Measurements from ENCODE around the gene ACSL6. TPM values are rescaled to one million over a fixed set of nuclear protein-coding genes. Genes with fewer than 3 reads are reported as not detected.

The ACSL6 gene
- total RNA-seq, 1 donor from 2014 or later, result not detected

DNA sequence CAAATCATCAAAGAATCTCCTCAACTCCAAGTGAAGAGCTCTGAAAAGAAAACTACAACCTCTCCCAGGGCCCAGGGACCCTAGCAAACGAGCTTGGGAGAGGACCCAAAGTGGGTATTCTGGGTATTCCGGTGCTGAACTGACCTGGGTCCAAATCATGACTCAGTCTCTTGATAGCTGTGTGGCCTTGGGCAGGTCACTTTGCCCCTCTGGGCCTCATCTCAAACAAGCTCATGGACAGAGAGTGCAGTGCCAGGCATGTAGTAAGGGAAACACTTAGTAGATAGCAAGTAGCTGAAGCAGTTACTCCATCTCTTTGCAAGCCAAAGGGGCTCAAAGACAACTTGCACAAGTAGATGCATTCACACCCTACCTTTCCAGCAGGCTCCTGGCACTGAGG, 12.4 kb downstream of the ACSL6 start:
- Histone ChIP-seq H3K4me3 (no peak overlapping the region), H3K36me3 (no peaks in the 10 kb centered on the region), H3K79me2 (ENCODE audit: low read depth) (no peaks in the 10 kb centered on the region), H2AFZ (replicated peaks) (peak overlapping the region; percentile 89), H3K9me3 (ENCODE audit: low read depth) (no peaks in the 10 kb centered on the region), H3K27me3 (no peaks in the 10 kb centered on the region), H4K20me1 (ENCODE audit: low read depth) (no peaks in the 10 kb centered on the region), H3K9ac (no peak overlapping the region), H3K4me2 (no peak overlapping the region), H3F3A (ENCODE audit: low read depth) (no peaks in the 10 kb centered on the region), H3K27ac (no peak overlapping the region), H3K4me1 (peaks cover 28% of the 10 kb centered on the region)
- Mint-ChIP-seq H3K4me3 (no peak overlapping the region), H3K4me1 (peaks cover 65% of the 10 kb centered on the region), H3K27ac (peak overlapping the region; percentile 72), H3K9me3 (no peaks in the 10 kb centered on the region), H3K36me3 (no peaks in the 10 kb centered on the region), H3K27me3 (ENCODE audit: insufficient read depth, low read depth) (peaks cover 13% of the 10 kb centered on the region)
- TF ChIP-seq, protein P1, sequence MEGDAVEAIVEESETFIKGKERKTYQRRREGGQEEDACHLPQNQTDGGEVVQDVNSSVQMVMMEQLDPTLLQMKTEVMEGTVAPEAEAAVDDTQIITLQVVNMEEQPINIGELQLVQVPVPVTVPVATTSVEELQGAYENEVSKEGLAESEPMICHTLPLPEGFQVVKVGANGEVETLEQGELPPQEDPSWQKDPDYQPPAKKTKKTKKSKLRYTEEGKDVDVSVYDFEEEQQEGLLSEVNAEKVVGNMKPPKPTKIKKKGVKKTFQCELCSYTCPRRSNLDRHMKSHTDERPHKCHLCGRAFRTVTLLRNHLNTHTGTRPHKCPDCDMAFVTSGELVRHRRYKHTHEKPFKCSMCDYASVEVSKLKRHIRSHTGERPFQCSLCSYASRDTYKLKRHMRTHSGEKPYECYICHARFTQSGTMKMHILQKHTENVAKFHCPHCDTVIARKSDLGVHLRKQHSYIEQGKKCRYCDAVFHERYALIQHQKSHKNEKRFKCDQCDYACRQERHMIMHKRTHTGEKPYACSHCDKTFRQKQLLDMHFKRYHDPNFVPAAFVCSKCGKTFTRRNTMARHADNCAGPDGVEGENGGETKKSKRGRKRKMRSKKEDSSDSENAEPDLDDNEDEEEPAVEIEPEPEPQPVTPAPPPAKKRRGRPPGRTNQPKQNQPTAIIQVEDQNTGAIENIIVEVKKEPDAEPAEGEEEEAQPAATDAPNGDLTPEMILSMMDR (IDR thresholded peaks at IDR 0.05), result no peak
- TF ChIP-seq EZH2 (IDR thresholded peaks at IDR 0.05) (no peak), EZH2phosphoT487 (IDR thresholded peaks at IDR 0.05) (no peak)
- DNase-seq (ENCODE audit: low spot score), result no peak

DNA sequence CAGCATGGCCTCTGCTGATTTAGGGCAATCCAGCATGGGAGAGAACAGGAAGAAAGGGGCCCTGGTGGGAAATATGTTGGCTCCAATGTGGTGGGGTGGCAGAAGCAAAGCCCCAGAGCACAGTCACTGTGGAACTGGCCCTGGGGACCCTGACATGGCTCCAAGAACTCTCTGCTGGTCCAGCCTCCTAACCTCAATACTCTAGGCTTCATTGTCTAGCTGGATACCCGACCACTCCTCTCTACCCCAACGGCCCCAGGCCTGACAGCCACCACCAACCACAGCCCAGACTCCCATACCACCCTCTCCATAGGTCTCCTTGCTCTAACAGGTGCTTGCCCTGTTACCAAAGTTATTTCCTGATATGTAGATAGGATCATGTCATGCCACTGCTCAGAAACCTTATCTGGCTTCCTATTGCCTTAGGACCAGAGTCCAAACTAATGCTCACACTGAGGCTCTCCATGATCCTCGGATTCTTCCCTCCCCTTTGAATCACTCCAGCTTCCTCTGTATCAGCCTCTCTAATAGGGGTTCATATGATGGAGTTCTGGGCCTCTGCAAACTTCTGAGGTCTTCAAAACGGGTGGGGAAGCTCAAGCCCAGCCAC, 12.9 kb downstream of the ACSL6 start:
- Histone ChIP-seq H3K4me2 (no peak overlapping the region), H3K4me1 (peaks cover 27% of the 10 kb centered on the region), H3K4me3 (no peak overlapping the region), H2AFZ (replicated peaks) (no peak overlapping the region), H3K36me3 (no peaks in the 10 kb centered on the region), H3F3A (ENCODE audit: low read depth) (no peaks in the 10 kb centered on the region), H3K9me3 (ENCODE audit: low read depth) (no peaks in the 10 kb centered on the region), H4K20me1 (ENCODE audit: low read depth) (no peaks in the 10 kb centered on the region), H3K27me3 (no peaks in the 10 kb centered on the region), H3K79me2 (ENCODE audit: low read depth) (no peaks in the 10 kb centered on the region), H3K27ac (no peak overlapping the region), H3K9ac (no peak overlapping the region)
- peak overlapping the region; percentile 72 for H3K27ac Mint-ChIP-seq
- H3K4me3 Mint-ChIP-seq, result no peak overlapping the region
- H3K9me3 Mint-ChIP-seq, result no peaks in the 10 kb centered on the region
- DNase-seq (ENCODE audit: low spot score), result no peak
- H3K4me1 Mint-ChIP-seq, result peaks cover 61% of the 10 kb centered on the region
- TF ChIP-seq, protein P1 (IDR thresholded peaks at IDR 0.05), result no peak
- TF ChIP-seq EZH2 (IDR thresholded peaks at IDR 0.05) (no peak), EZH2phosphoT487 (IDR thresholded peaks at IDR 0.05) (no peak)
- H3K27me3 Mint-ChIP-seq (ENCODE audit: insufficient read depth, low read depth), result peaks cover 13% of the 10 kb centered on the region
- no peaks in the 10 kb centered on the region for H3K36me3 Mint-ChIP-seq

- no peaks in the 10 kb centered on the region for H3K27me3 ChIP-seq
- no peak overlapping the region for H3K27ac Mint-ChIP-seq
- H3K27ac ChIP-seq, result no peak overlapping the region
- no peaks in the 10 kb centered on the region for H3K79me2 ChIP-seq (ENCODE audit: low read depth)
- H3K4me1 ChIP-seq, result peaks cover 19% of the 10 kb centered on the region
- no peaks in the 10 kb centered on the region for H3K36me3 ChIP-seq
- H4K20me1 ChIP-seq (ENCODE audit: low read depth), result no peaks in the 10 kb centered on the region
- H3F3A ChIP-seq (ENCODE audit: low read depth), result no peaks in the 10 kb centered on the region
- peaks cover 12% of the 10 kb centered on the region for H3K27me3 Mint-ChIP-seq (ENCODE audit: insufficient read depth, low read depth)
- H3K9me3 ChIP-seq (ENCODE audit: low read depth), result no peaks in the 10 kb centered on the region
- no peak overlapping the region for H3K4me3 Mint-ChIP-seq
- DNase-seq (ENCODE audit: low spot score), result no peak
- H3K4me1 Mint-ChIP-seq, result peaks cover 53% of the 10 kb centered on the region
- H3K4me2 ChIP-seq, result no peak overlapping the region
- no peak overlapping the region for H2AFZ ChIP-seq (replicated peaks)
- H3K9ac ChIP-seq, result no peak overlapping the region
- no peak overlapping the region for H3K4me3 ChIP-seq
- TF ChIP-seq, protein P1 (IDR thresholded peaks at IDR 0.05), result no peak
- TF ChIP-seq EZH2phosphoT487 (IDR thresholded peaks at IDR 0.05) (no peak), EZH2 (IDR thresholded peaks at IDR 0.05) (no peak)
- no peaks in the 10 kb centered on the region for H3K9me3 Mint-ChIP-seq
- no peaks in the 10 kb centered on the region for H3K36me3 Mint-ChIP-seq
Measured at GRCh38 chr5:131997727-131998117, 13.7 kb downstream of the ACSL6 start.

All from neural progenitor cell (in vitro differentiated cells).